Measurements from ENCODE around the gene PMPCA.

DNA sequence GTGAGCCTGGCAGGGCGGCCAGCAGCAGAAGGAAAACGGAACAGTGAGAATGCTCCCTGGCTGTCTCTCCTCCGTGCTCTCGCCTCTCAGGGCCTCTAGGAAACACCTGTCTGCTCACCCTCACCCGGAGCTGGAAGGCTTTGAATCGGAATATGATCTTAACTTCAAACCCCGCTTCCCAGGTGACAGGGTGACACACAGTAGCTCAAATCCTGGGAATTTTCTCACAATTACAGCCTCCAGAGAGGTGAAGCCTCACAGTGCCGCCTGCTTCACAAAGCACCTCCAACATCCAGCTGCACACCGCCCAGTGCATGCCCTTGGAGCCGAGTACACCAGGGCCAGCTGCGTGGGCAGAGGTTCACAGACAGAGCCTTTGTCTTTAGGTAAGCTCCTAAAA lies 59.9 kb downstream of the PMPCA start:
- no peak for TF ChIP-seq POLR2A (IDR thresholded peaks at IDR 0.05; ENCODE audit: low read depth, low read length)
- TF ChIP-seq, protein P1, sequence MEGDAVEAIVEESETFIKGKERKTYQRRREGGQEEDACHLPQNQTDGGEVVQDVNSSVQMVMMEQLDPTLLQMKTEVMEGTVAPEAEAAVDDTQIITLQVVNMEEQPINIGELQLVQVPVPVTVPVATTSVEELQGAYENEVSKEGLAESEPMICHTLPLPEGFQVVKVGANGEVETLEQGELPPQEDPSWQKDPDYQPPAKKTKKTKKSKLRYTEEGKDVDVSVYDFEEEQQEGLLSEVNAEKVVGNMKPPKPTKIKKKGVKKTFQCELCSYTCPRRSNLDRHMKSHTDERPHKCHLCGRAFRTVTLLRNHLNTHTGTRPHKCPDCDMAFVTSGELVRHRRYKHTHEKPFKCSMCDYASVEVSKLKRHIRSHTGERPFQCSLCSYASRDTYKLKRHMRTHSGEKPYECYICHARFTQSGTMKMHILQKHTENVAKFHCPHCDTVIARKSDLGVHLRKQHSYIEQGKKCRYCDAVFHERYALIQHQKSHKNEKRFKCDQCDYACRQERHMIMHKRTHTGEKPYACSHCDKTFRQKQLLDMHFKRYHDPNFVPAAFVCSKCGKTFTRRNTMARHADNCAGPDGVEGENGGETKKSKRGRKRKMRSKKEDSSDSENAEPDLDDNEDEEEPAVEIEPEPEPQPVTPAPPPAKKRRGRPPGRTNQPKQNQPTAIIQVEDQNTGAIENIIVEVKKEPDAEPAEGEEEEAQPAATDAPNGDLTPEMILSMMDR (IDR thresholded peaks at IDR 0.05; ENCODE audit: extremely low read depth in 1 of 2, insufficient read depth in 1 of 2, low read depth in 1 of 2, low read length in 2 of 2): no peak
- TF ChIP-seq MYC (IDR thresholded peaks at IDR 0.05; ENCODE audit: low read depth, low read length): no peak
- no peak for TF ChIP-seq POLR2AphosphoS5 (IDR thresholded peaks at IDR 0.05; ENCODE audit: insufficient read depth, low read depth, low read length)
- no peak for TF ChIP-seq EZH2 (IDR thresholded peaks at IDR 0.05; ENCODE audit: borderline replicate concordance, low read depth, low read length, severe bottlenecking)

All from endothelial cell of umbilical vein (primary cell).